Spleen (tissue), 11 donors: ENCODE results near the gene DSC1. TPM values are rescaled to one million over a fixed set of nuclear protein-coding genes. Genes with fewer than 3 reads are reported as not detected.
"Not testable (repeated sequence)": the region's sequence is repeated elsewhere in the genome, so short reads cannot be mapped to it uniquely, and the experiment has no call there.

Experiments
- DNase-seq: peaks from one replicate; pipeline ENCODE4 v3.0.0-alpha.2; 2020
- H3K27ac ChIP-seq, 8 donors: fragments of 200-600 bp; sonication (generic) in 7 of 8; 1 replicate in 4 of 8; 2 replicates in 4 of 8; pipeline versions ENCODE4 v1.5.0 to v1.8.0; 2016 to 2021; ENCODE audit warnings: inconsistent platforms in 4 of 8, mild to moderate bottlenecking in 4 of 8, moderate library complexity in 1 of 8
- H3K27me3 ChIP-seq, 7 donors: fragments of 200-600 bp; sonication (generic) in 6 of 7; replicated peaks in 1 of 7; 1 replicate in 4 of 7; 2 replicates in 3 of 7; pipeline versions ENCODE4 v1.5.0 to v1.8.0; 2016 to 2021; ENCODE audit warnings: inconsistent platforms in 3 of 7, mild to moderate bottlenecking in 1 of 7
- H3K36me3 ChIP-seq, 6 donors: fragments of 200-600 bp; sonication (generic) in 5 of 6; 1 replicate in 4 of 6; 2 replicates in 2 of 6; pipeline versions ENCODE4 v1.5.0 to v1.8.0; 2016 to 2021; ENCODE audit warnings: inconsistent platforms in 2 of 6
- H3K4me1 ChIP-seq, 6 donors: fragments of 200-600 bp; sonication (generic) in 5 of 6; 1 replicate in 3 of 6; 2 replicates in 3 of 6; pipeline versions ENCODE4 v1.5.0 to v1.8.0; 2016 to 2021; ENCODE audit warnings: inconsistent platforms in 3 of 6
- H3K4me3 ChIP-seq, 8 donors: fragments of 200-600 bp; sonication (generic) in 7 of 8; 1 replicate in 4 of 8; 2 replicates in 4 of 8; pipeline versions ENCODE4 v1.5.0 to v1.8.0; 2016 to 2021; ENCODE audit warnings: inconsistent platforms in 4 of 8, mild to moderate bottlenecking in 4 of 8, moderate library complexity in 2 of 8
- H3K9me3 ChIP-seq, 8 donors: fragments of 200-600 bp; sonication (generic) in 7 of 8; 1 replicate in 4 of 8; 2 replicates in 4 of 8; pipeline versions ENCODE4 v1.5.0 to v1.8.0; 2016 to 2021; ENCODE audit warnings: inconsistent platforms in 4 of 8
- CTCF ChIP-seq, 11 experiments: fragments of 200-600 bp in 7 of 11; fragments of 450-650 bp in 4 of 11; sonication (generic) in 4 of 11; IDR thresholded peaks in 8 of 11; conservative IDR thresholded peaks in 3 of 11; 1 replicate in 7 of 11; 2 replicates in 4 of 11; pipeline versions ENCODE4 v1.4.0 to v1.8.0; 2016 to 2021; ENCODE audit warnings: antibody characterized with exemption in 11 of 11, inconsistent platforms in 4 of 11, mild to moderate bottlenecking in 1 of 11
- POLR2A ChIP-seq, 3 donors: fragments of 450-650 bp; IDR thresholded peaks; one replicate each; pipeline ENCODE4 v1.5.1; 2017; ENCODE audit warnings: antibody characterized with exemption in 3 of 3, mild to moderate bottlenecking in 1 of 3
- POLR2AphosphoS5 ChIP-seq, 3 donors: sonication (generic); formaldehyde crosslinking; IDR thresholded peaks; one replicate each; pipeline ENCODE4 v1.5.1; 2017; ENCODE audit warnings: antibody characterized with exemption in 3 of 3
- WGBS, 5 donors: extraction: QIAGEN DNeasy Blood & Tissue Kit in 3 of 5; methylation state at CpG; one replicate each; pipeline versions ENCODE4 v1.1.5 to v1.1.7; 2013 to 2018; 5-methylcytosine and 5-hydroxymethylcytosine counted together
- intact Hi-C: fragments of 100-400 bp; cut with DNase I; formaldehyde crosslinking; loops from one replicate; pipeline ENCODE4 v1.15.0; 2023; ENCODE audit warnings: low total_unique reads
- polyA plus RNA-seq, 3 donors: library from polyadenylated mRNA; stranded (reverse); fragments of 200-250 nt; gene quantifications; one replicate each; pipeline ENCODE4 v1.2.1, GENCODE V29; 2013
- total RNA-seq, 7 donors: library from RNA; depleted of rRNA in 3 of 7; stranded (reverse); fragments of >200 nt in 3 of 7; fragmentation: NEBNext Ultra II Directional in 4 of 7; extraction: Animal tissue kit (Norgen Biotek cat#: 25700) in 4 of 7; gene quantifications; one replicate each; pipeline versions ENCODE4 v1.1.0 to v1.2.1, GENCODE V29; 2016 to 2021
- donor health status: healthy with polysubstance abuse.
- donor health status: DM: no; HTN: no; CAD: no; lungs with moderate emphysema.
- donor health status: DM: no; HTN: no; CAD: no.
- donor health status: Bipolar disorder and iron deficiency.
- donor health status: healthy.
- donor health status: DM: no; HTN: no; CAD: no.
- donor health status: DM: yes; HTN: yes; CAD: no.

The DSC1 gene
- total and polyA plus RNA-seq, 10 donors = 0.11 to 0.27 (median 0.23) TPM; not detected in 7

GRCh38 chr18:31189757-31190156 lies 27.1 kb upstream of the DSC1 start:
- Histone ChIP-seq H3K27me3 (no peaks in the 10 kb centered on the region), H3K36me3 (no peaks in the 10 kb centered on the region), H3K4me3 (no peak overlapping the region), H3K9me3 (no peaks in the 10 kb centered on the region), H3K4me1 (no peaks in the 10 kb centered on the region), H3K27ac (no peak overlapping the region)
- no peak for DNase-seq
- intact Hi-C loops = no loop called here
- no peak for TF ChIP-seq POLR2AphosphoS5 (IDR thresholded peaks at IDR 0.05)
- TF ChIP-seq CTCF (IDR thresholded peaks at IDR 0.05 in 8 of 11, conservative IDR thresholded peaks at IDR 0.05 in 3 of 11) = no peak
- TF ChIP-seq POLR2A (IDR thresholded peaks at IDR 0.05) = no peak
- WGBS, 5 donors = 62 to 81% (median 72%) methylated on average over 2 of the region's 2 CpGs

- 62 to 84% (median 67%) methylated on average over 4 of the region's 4 CpGs for WGBS, 5 donors
- TF ChIP-seq POLR2A (IDR thresholded peaks at IDR 0.05) (no peak), CTCF (IDR thresholded peaks at IDR 0.05 in 8 of 11, conservative IDR thresholded peaks at IDR 0.05 in 3 of 11) (no peak), POLR2AphosphoS5 (IDR thresholded peaks at IDR 0.05) (no peak)
- intact Hi-C loops = no loop called here
Measured at GRCh38 chr18:31185186-31185950, 22.7 kb upstream of the DSC1 start.

GRCh38 chr18:31183302-31183701 lies 20.6 kb upstream of the DSC1 start:
- no peak for TF ChIP-seq POLR2A (IDR thresholded peaks at IDR 0.05)
- no peak for TF ChIP-seq CTCF (IDR thresholded peaks at IDR 0.05 in 8 of 11, conservative IDR thresholded peaks at IDR 0.05 in 3 of 11)
- no peak for TF ChIP-seq POLR2AphosphoS5 (IDR thresholded peaks at IDR 0.05)
- H3K4me1 ChIP-seq = no peaks in the 10 kb centered on the region
- peaks cover 0 to 6% (median 2%) of the 10 kb centered on the region in 8 donors for H3K9me3 ChIP-seq
- no peaks in the 10 kb centered on the region for H3K36me3 ChIP-seq
- H3K4me3 ChIP-seq = no peak overlapping the region
- no peak overlapping the region for H3K27ac ChIP-seq
- no peak for DNase-seq
- whole genome bisulfite sequencing, 5 donors = 81 to 90% (median 83%) methylated on average over 2 of the region's 2 CpGs
- intact Hi-C loops = no loop called here
- H3K27me3 ChIP-seq = no peaks in the 10 kb centered on the region

More at GRCh38 chr18:31185186-31185950, 22.7 kb upstream of the DSC1 start:
- DNase-seq = no peak
- H3K4me1 ChIP-seq = no peaks in the 10 kb centered on the region
- H3K9me3 ChIP-seq = peaks cover 0 to 6% (median 2%) of the 10 kb centered on the region in 8 donors
- H3K27ac ChIP-seq = no peak overlapping the region
- H3K4me3 ChIP-seq = no peak overlapping the region
- H3K36me3 ChIP-seq = no peaks in the 10 kb centered on the region
- H3K27me3 ChIP-seq = no peaks in the 10 kb centered on the region

GRCh38 chr18:31177369-31177768 lies 14.7 kb upstream of the DSC1 start:
- H3K36me3 ChIP-seq, DNase-seq, H3K27ac ChIP-seq, intact Hi-C loops, H3K4me1 ChIP-seq, H3K27me3 ChIP-seq, H3K9me3 ChIP-seq, H3K4me3 ChIP-seq: not testable (repeated sequence)
- WGBS, 5 donors = 85 to 94% (median 89%) methylated on average over 6 of the region's 6 CpGs
